Body of pancreas (tissue), 4 donors: Measurements from ENCODE around the gene APBB1.

Source experiments
- CTCF ChIP-seq, 7 experiments: fragments of 450-650 bp in 4 of 7; fragments of 200-600 bp in 3 of 7; sonication (generic) in 3 of 7; IDR thresholded peaks; one replicate each; pipeline ENCODE4 v1.5.1; 2016 to 2019; ENCODE audit warnings: antibody characterized with exemption in 7 of 7
- POLR2A ChIP-seq, 3 donors: fragments of 450-650 bp; IDR thresholded peaks; one replicate each; pipeline ENCODE4 v1.6.1; 2016; ENCODE audit warnings: antibody characterized with exemption in 3 of 3, mild to moderate bottlenecking in 2 of 3

- no peak for TF ChIP-seq CTCF (IDR thresholded peaks at IDR 0.05)
- TF ChIP-seq POLR2A (IDR thresholded peaks at IDR 0.05) = no peak
These were observed 24.8 kb downstream of the APBB1 start for GRCh38 chr11:6393989-6394670.
